ENCODE measurements around the gene PTH2. TPM values are rescaled to one million over a fixed set of nuclear protein-coding genes. Genes with fewer than 3 reads are reported as not detected.

Gene PTH2
- total and polyA plus RNA-seq, 2 donors (not counting 3 experiments of a cell fraction or from before 2014, with no cell fraction given), result not detected

DNA sequence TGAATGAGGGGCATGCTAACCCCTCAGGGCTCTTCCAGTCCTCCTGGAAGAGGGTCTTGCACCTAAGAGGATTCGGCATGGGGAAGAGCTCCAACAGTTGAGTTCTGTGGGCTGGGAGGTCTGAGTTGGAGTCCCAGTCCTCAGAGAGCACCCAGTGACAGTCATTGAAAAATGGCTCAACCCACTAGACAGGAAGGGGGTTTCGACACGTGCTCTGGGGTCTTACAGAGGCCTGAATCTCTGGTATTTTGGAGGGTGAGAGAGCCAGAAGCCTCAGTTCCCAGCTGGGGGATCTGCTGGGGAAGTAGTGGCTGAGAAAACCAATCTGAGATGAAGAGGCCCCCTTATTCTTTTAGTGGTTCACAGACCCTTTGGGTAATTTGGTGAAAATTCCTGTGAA lies 9.0 kb downstream of the PTH2 start:
- Histone ChIP-seq H3K9me3 (replicated peaks; ENCODE audit: control insufficient read depth, insufficient read depth, low read length) (no peaks in the 10 kb centered on the region), H3K4me1 (ENCODE audit: control insufficient read depth, extremely low read depth, insufficient read depth, low read length) (no peaks in the 10 kb centered on the region), H3K9me1 (replicated peaks; ENCODE audit: control insufficient read depth, extremely low read depth, insufficient read depth, low read length) (no peaks in the 10 kb centered on the region), H3K36me3 (ENCODE audit: control insufficient read depth in 2 of 2, extremely low read depth in 1 of 2, insufficient read depth in 2 of 2, low read length in 2 of 2) (no peaks in the 10 kb centered on the region), H3K4me3 (replicated peaks in 1 of 3; ENCODE audit: insufficient read depth in 1 of 3, low read depth in 1 of 3, low read length in 3 of 3) (no peak overlapping the region), H3K27me3 (ENCODE audit: control insufficient read depth in 2 of 2, insufficient read depth in 2 of 2, low read length in 2 of 2) (peaks cover 12 to 15% of the 10 kb centered on the region in 2 experiments), H2AFZ (ENCODE audit: low read depth, low read length) (no peak overlapping the region), H3K79me2 (ENCODE audit: control insufficient read depth, insufficient read depth, low read length) (no peaks in the 10 kb centered on the region), H3K4me2 (ENCODE audit: insufficient read depth, low read length) (no peak overlapping the region), H3K27ac (ENCODE audit: insufficient read depth, low read depth, low read length) (no peak overlapping the region), H4K20me1 (replicated peaks; ENCODE audit: control insufficient read depth, extremely low read depth, insufficient read depth, low read length) (no peaks in the 10 kb centered on the region), H3K9ac (replicated peaks; ENCODE audit: extremely low read depth, insufficient read depth, low read length) (no peak overlapping the region)
- intact Hi-C loops (cut with micrococcal nuclease), result no loop called here
- no peak for TF ChIP-seq GATA2 (IDR thresholded peaks at IDR 0.05; ENCODE audit: insufficient read depth, insufficient read length, low read depth, low read length)
- no peak for TF ChIP-seq POLR2A (IDR thresholded peaks at IDR 0.05; ENCODE audit: low read depth, low read length)
- no peak for TF ChIP-seq FOS (IDR thresholded peaks at IDR 0.05; ENCODE audit: borderline replicate concordance, insufficient read depth, low read length)
- no peak for TF ChIP-seq POLR2AphosphoS5 (IDR thresholded peaks at IDR 0.05; ENCODE audit: insufficient read depth, low read depth, low read length)
- TF ChIP-seq, protein P1, sequence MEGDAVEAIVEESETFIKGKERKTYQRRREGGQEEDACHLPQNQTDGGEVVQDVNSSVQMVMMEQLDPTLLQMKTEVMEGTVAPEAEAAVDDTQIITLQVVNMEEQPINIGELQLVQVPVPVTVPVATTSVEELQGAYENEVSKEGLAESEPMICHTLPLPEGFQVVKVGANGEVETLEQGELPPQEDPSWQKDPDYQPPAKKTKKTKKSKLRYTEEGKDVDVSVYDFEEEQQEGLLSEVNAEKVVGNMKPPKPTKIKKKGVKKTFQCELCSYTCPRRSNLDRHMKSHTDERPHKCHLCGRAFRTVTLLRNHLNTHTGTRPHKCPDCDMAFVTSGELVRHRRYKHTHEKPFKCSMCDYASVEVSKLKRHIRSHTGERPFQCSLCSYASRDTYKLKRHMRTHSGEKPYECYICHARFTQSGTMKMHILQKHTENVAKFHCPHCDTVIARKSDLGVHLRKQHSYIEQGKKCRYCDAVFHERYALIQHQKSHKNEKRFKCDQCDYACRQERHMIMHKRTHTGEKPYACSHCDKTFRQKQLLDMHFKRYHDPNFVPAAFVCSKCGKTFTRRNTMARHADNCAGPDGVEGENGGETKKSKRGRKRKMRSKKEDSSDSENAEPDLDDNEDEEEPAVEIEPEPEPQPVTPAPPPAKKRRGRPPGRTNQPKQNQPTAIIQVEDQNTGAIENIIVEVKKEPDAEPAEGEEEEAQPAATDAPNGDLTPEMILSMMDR (IDR thresholded peaks at IDR 0.05; ENCODE audit: extremely low read depth in 1 of 2, insufficient read depth in 1 of 2, low read depth in 1 of 2, low read length in 2 of 2), result no peak
- TF ChIP-seq JUN (IDR thresholded peaks at IDR 0.05; ENCODE audit: borderline replicate concordance, insufficient read depth, insufficient read length, low read depth), result no peak
- no peak for TF ChIP-seq EZH2 (IDR thresholded peaks at IDR 0.05; ENCODE audit: borderline replicate concordance, low read depth, low read length, severe bottlenecking)
- TF ChIP-seq MAX (IDR thresholded peaks at IDR 0.05; ENCODE audit: insufficient read depth, insufficient read length), result no peak
- TF ChIP-seq MYC (IDR thresholded peaks at IDR 0.05; ENCODE audit: low read depth, low read length), result no peak
- dilution Hi-C loops (cut with MboI; ENCODE audit: extremely low pct_ligation_motif_present, low sequenced_read_pairs), result no loop called here
- FAIRE-seq, result no peak
- no TSS peak for BruUV-seq (replicated peaks)
- DNase-seq (ENCODE audit: low read depth, low spot score), result no peak
- ChIA-PET POLR2A (no interaction called here), CTCF (no interaction called here)
